HG02852 (cell line): ENCODE data around the gene NLRP10.
"Not testable (repeated sequence)": the region's sequence is repeated elsewhere in the genome, so short reads cannot be mapped to it uniquely, and the experiment has no call there.

Experiments used
- ATAC-seq: cut with Tn5 transposase; IDR thresholded peaks from one replicate; pipeline ENCODE4 v1.9.1; 2021; ENCODE audit warnings: mild to moderate bottlenecking, moderate library complexity; ENCODE audit not compliant: unreplicated experiment

Gene NLRP10, protein sequence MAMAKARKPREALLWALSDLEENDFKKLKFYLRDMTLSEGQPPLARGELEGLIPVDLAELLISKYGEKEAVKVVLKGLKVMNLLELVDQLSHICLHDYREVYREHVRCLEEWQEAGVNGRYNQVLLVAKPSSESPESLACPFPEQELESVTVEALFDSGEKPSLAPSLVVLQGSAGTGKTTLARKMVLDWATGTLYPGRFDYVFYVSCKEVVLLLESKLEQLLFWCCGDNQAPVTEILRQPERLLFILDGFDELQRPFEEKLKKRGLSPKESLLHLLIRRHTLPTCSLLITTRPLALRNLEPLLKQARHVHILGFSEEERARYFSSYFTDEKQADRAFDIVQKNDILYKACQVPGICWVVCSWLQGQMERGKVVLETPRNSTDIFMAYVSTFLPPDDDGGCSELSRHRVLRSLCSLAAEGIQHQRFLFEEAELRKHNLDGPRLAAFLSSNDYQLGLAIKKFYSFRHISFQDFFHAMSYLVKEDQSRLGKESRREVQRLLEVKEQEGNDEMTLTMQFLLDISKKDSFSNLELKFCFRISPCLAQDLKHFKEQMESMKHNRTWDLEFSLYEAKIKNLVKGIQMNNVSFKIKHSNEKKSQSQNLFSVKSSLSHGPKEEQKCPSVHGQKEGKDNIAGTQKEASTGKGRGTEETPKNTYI

DNA sequence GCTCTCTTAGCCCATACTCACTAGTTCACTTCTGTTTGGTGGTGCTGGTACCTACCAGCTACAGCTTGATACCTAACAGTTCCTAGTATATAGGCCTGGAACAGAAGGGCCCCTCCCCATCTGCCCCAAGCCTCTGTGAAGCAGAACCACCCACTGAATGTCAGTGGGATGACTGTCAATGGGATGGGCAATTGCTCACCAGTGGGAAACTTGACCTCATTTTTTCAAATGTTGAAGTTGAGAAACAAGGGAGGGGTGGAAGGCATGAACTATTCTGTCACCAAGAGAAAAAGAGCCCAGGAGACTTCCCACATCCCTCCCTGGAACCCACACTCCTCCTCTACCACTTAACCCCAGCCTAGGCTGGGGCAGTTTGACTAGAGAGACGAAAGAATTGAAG lies at the start of gene NLRP10:
Gene NLRP10 (minus strand): TSS at position 62 of the 400 bp plus-strand sequence. CDS start 1,952 bp downstream, outside the sequence.
- no peak for ATAC-seq

GRCh38 chr11:8013833-8014232 lies 48.6 kb upstream of the NLRP10 start:
- no peak for ATAC-seq

- no peak for ATAC-seq
These were observed 46.8 kb upstream of the NLRP10 start for GRCh38 chr11:8011981-8012444.

GRCh38 chr11:8011371-8011770 lies 46.1 kb upstream of the NLRP10 start:
- ATAC-seq = no peak

GRCh38 chr11:8009856-8010255 lies 44.6 kb upstream of the NLRP10 start:
- no peak for ATAC-seq

GRCh38 chr11:8008212-8008611 lies 43.0 kb upstream of the NLRP10 start:
- no peak for ATAC-seq

DNA sequence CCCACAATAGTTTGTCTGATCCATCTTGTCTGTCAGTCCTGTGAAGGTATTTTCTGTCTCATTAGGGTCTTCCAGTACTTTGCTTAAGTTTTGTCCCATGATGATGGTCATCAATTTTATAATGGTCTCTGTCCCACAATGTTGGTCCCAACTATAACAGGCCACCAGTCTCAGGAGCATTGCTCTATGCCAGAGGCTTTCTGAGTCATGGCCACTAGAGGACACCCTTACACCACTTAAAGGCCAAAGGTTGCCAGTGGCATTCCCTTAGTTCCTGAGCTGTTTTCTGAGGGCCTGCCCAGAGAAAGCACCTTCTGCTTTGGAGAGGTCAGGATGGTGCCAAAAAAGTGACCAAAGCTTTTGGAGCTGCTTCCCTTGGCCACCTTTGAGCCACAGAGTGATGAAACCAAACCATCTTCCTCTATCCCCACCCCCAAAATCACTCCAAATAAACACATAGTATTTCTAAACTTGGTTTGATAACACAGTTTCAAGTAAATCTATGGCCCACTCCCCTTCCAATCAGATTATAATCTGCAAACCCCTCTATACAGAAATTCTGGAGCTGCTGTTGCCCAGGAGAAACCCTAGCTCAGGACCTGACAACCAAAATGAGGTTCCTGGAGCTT lies 41.2 kb upstream of the NLRP10 start:
- ATAC-seq = peak; percentile 82

- no peak for ATAC-seq
These were observed 40.3 kb upstream of the NLRP10 start for GRCh38 chr11:8005556-8005955.

DNA sequence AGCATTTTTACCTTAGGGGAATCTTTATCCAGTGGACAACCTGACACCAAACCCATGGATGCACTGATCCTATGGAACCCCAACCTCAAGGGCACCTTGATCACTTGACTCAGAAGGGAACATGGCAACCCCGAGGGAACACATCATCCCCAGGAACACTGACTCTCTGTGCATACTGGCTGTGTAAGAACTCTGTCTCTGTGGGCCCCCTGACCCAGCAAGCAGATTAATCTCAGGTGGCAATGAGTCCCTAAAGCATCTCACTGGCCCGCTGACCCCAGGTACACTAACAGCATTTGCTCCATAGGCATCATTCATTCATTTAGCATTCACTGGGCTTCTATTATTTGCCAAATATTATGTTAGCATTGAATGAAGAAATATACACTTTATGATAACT lies 38.8 kb upstream of the NLRP10 start:
- no peak for ATAC-seq

- no peak for ATAC-seq
These were observed 37.9 kb upstream of the NLRP10 start for GRCh38 chr11:8003187-8003586.

DNA sequence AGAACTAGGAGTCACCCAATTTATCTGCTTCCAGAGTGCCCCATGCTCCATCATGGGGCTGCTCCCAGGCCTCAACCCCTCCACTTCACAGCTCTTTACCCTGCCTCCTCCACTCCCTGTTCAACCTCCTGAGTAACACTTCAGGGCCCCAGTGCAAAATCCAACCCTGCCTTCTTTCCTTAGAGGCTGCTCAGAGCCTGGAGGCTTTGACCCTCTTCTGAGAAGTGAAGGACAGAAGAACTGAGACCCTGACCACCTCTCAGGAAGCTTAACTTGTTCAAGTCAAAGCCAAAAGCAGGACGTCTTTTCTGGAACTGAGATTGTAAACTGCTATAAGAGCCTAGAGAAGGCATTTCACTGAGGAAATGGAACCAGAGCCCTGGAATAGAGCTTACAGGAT lies 37.4 kb upstream of the NLRP10 start:
- ATAC-seq = no peak

DNA sequence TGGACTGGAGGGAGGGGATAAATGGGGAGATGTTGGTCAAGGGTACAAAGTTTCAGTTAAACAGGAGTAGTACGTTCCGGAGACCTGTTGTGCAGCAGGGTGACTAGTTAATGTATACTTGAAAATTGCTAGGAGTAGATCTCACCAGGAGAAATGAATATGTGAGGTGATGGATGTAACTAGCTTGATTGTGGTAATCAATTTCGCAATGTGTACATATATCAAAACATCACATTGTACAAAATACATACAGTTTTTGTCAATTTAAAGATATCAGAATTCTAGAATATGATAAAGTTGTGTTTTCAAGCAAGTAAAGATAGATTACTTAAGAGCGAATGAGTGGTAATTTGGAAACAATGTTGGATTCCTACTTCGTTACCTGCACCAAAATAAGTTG lies 35.1 kb upstream of the NLRP10 start:
- ATAC-seq = no peak

- ATAC-seq = no peak
These were observed 34.5 kb upstream of the NLRP10 start for GRCh38 chr11:7999795-8000194.

DNA sequence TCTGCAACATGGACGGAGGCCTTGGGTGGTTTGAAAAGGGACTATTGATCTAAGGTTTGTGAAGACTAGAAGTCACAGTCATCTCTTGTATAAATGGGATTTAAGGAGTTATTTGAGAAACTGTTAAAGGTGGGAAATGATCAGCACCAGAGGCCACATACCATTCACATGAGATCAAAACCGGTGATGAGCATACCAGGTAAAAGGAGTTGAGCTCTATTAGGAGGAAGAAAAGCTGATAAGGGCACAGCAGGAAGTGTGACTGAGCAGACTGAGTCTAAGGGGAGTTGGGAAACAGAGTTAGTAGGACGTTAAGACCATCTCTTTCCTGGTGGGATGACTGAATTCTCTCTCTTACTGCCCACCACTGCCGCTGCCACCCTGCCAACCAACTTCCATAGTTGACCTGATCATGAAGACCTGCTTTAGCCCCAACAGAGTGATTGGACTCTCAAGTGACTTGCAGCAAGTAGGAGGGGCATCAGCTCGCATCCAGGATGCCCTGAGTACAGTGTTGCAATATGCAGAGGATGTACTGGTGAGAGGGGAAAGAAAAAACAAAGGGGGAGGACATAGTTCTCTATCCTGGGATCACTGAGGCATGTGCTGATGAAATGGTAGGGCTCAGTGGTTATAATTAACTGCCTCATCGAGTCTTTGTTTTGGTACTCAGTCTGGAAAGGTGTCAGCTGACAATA lies 29.5 kb upstream of the NLRP10 start:
- no peak for ATAC-seq

- not testable (repeated sequence) for ATAC-seq
These were observed 22.3 kb upstream of the NLRP10 start for GRCh38 chr11:7987560-7987883.

DNA sequence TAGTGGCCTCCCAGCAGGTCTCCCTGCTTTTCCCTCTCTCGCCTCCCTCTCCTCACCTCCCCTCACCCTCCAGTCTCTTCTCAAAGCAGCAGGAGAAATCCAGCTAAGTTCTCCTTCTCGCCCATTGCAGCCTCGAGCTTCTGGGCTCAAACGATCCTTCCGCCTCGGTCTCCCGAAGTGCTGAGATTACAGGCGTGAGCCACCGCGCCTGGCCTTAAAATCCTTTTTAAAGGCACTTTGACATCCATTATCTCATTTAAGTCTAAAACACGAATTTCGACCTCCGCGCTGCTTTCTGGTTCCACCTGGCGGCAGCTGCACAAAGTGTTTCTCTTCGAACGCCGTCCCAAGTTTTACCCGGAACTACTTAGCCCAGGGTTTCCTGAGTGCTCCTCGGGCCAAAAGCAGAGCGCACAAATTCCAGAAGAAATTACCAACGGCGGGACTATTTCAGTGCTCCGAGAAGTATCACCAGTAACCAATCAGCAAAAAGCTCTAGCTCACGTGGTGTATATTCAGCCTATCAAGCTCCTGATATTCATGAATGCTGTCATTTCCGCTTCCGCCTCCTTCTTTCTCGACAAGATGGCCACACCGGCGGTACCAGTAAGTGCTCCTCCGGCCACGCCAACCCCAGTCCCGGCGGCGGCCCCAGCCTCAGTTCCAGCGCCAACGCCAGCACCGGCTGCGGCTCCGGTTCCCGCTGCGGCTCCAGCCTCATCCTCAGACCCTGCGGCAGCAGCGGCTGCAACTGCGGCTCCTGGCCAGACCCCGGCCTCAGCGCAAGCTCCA lies 21.7 kb upstream of the NLRP10 start, which contains the start of gene EIF3F:
Gene EIF3F (plus strand): TSS at position 570 of the 792 bp plus-strand sequence. CDS start 16 bp downstream, at position 586.
- ATAC-seq = peak; percentile 97

GRCh38 chr11:7983832-7984590 lies 18.8 kb upstream of the NLRP10 start:
- ATAC-seq = no peak

DNA sequence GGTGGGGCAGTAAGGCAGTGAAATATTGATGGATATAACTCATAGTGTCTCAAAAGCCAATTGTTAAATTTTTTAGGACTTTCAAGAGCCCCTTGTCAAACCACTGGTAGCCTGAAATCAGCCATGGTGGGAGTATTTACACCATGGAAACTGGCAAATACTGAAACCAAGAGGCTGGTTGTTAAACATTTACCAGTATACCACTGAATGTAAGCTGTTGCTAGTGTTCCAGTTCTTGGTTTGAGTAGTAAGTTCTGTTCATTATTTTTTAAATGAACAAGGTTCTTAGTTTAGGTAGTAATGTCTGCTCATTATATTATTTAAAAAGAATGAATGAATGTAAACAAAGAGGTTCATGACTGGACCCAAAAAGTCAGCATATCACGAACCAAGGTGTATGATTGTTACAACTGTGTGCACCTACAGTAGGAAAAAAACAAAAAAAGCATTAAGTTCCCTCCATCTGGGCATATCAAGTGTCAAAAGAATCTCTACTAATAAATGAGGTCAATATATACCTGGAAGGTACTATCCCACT lies 17.4 kb upstream of the NLRP10 start:
- no peak for ATAC-seq

DNA sequence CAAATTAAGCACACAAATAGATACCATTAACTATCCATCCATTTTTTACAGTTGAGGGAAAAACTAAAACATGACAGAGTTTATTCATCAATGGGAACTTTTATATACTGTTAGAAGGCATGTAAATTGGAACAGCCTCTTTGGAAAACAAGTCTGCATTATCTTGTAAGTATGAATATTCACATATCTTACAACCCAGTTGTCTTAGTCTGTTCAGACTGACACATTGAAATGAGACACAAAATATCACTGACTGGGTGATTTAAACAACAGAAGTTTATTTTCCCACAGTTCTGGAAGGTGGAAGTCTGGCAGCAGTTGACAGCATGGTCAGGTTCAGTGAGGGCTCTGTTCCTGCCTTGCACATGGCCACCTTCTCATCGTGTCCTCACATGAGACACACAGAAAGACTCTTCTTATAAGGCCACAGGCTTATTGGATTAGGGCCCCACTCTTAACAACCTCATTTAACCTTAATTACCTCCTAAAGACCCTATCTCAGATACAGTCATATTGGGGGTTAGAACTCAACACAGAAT lies 16.4 kb upstream of the NLRP10 start:
- ATAC-seq = no peak
